Astrocyte of the spinal cord (primary cell): ENCODE measurements around the gene GFOD2.

Experiments used
- DNase-seq: peaks from one replicate; pipeline ENCODE4 v3.0.0; 2011; ENCODE audit warnings: low read depth, low spot score
- H3K4me3 ChIP-seq: 2 replicates; pipeline ENCODE4 v1.5.1; 2011; ENCODE audit warnings: low read depth, mild to moderate bottlenecking, low read length, moderate library complexity
- CTCF ChIP-seq: IDR thresholded peaks from 2 replicates; pipeline ENCODE4 v1.5.1; 2012; ENCODE audit warnings: low read depth, mild to moderate bottlenecking, low read length, inconsistent platforms
- in situ Hi-C: cut with HindIII; loops from 2 replicates; pipeline ENCODE4 v1.10.0; 2017; ENCODE audit warnings: low sequenced_read_pairs

GFOD2 gene

GRCh38 chr16:67719778-67720144 is 645 bp upstream of the GFOD2 start:
- DNase-seq, result peak; percentile 39
- TF ChIP-seq CTCF, result no peak

GRCh38 chr16:67718668-67719047 is 458 bp downstream of the GFOD2 start:
- in situ Hi-C loops, result loop anchor here (10.0 kb wide), 1 partner anchor 56 kb away; no protein-coding TSS in a partner anchor
- peak overlapping the region; percentile 86 for H3K4me3 ChIP-seq
- TF ChIP-seq CTCF, result no peak
- no peak for DNase-seq

More at GRCh38 chr16:67719778-67720144, 645 bp upstream of the GFOD2 start:
- H3K4me3 ChIP-seq, result peak overlapping the region; percentile 86
- in situ Hi-C loops, result loop anchor here (10.0 kb wide), 1 partner anchor 55 kb away; no protein-coding TSS in a partner anchor

GRCh38 chr16:67716097-67716496 is 3.0 kb downstream of the GFOD2 start:
- TF ChIP-seq CTCF, result no peak
- no peak overlapping the region for H3K4me3 ChIP-seq
- DNase-seq, result no peak
- in situ Hi-C loops, result loop anchor here (10.0 kb wide), 1 partner anchor 59 kb away; no protein-coding TSS in a partner anchor

- DNase-seq, result no peak
- in situ Hi-C loops, result loop anchor here (10.0 kb wide), 1 partner anchor 60 kb away; no protein-coding TSS in a partner anchor
- TF ChIP-seq CTCF, result no peak
- no peak overlapping the region for H3K4me3 ChIP-seq
Observed at GRCh38 chr16:67714522-67714921, 4.6 kb downstream of the GFOD2 start.

- H3K4me3 ChIP-seq, result no peak overlapping the region
- in situ Hi-C loops, result loop anchor here (10.0 kb wide), 1 partner anchor 61 kb away; no protein-coding TSS in a partner anchor
- no peak for TF ChIP-seq CTCF
- no peak for DNase-seq
Observed at GRCh38 chr16:67713647-67714273, 5.4 kb downstream of the GFOD2 start.

GRCh38 chr16:67710607-67711006 is 8.5 kb downstream of the GFOD2 start:
- no peak for DNase-seq
- in situ Hi-C loops, result loop anchor here (10.0 kb wide), 1 partner anchor 64 kb away; no protein-coding TSS in a partner anchor
- no peak overlapping the region for H3K4me3 ChIP-seq
- no peak for TF ChIP-seq CTCF
